Measurements from ENCODE around the gene RTCB. TPM values are rescaled to one million over a fixed set of nuclear protein-coding genes. Genes with fewer than 3 reads are reported as not detected.

The RTCB gene
- total RNA-seq, 1 experiment from 2014 or later, result 50.9 TPM

- no TSS peak for BruUV-seq (replicated peaks)
- H3K4me1 ChIP-seq (ENCODE audit: control insufficient read depth in 1 of 2, insufficient read depth in 2 of 2, low read length in 2 of 2), result peaks cover 12 to 21% of the 10 kb centered on the region in 2 experiments; a peak in 2 of 4 replicates
- intact Hi-C loops (cut with micrococcal nuclease), result no loop called here
- peaks cover 54% of the 10 kb centered on the region for H3K79me2 ChIP-seq (ENCODE audit: insufficient read depth, low read length)
- H3K9ac ChIP-seq (ENCODE audit: low read length), result no peak overlapping the region
- TF ChIP-seq FOSL1 (IDR thresholded peaks at IDR 0.05; ENCODE audit: low read depth) (no peak), CEBPB (IDR thresholded peaks at IDR 0.05; ENCODE audit: low read depth) (no peak), CTCF (IDR thresholded peaks at IDR 0.05 in 2 of 3, conservative IDR thresholded peaks at IDR 0.05 in 1 of 3; ENCODE audit: borderline replicate concordance in 1 of 3, insufficient read depth in 1 of 3, low read depth in 2 of 3, low read length in 2 of 3) (no peak), SRF (IDR thresholded peaks at IDR 0.05; ENCODE audit: low read depth) (no peak), REST (IDR thresholded peaks at IDR 0.05; ENCODE audit: low read depth) (no peak), ATF3 (IDR thresholded peaks at IDR 0.05) (no peak), RAD21 (IDR thresholded peaks at IDR 0.05; ENCODE audit: low read depth) (no peak)
- ChIA-PET POLR2A (no interaction called here), CTCF (no interaction called here), RAD21 (ENCODE audit: low non-redundant PET in 1 of 2, low total read pairs in 2 of 2, uncharacterized antibody in 2 of 2, unreplicated experiment in 2 of 2) (no interaction called here)
- H3K9me3 ChIP-seq (ENCODE audit: control insufficient read depth in 1 of 2, insufficient read depth in 1 of 2, low read depth in 1 of 2, low read length in 2 of 2), result no peaks in the 10 kb centered on the region
- H3K36me3 ChIP-seq (ENCODE audit: control insufficient read depth in 1 of 2, insufficient read depth in 2 of 2, low read length in 2 of 2), result peaks cover 25 to 29% of the 10 kb centered on the region in 2 experiments; a peak in 3 of 4 replicates
- peak overlapping the region; percentile 75; the same call in 1 of the 2 replicates for H3K4me2 ChIP-seq (ENCODE audit: low read length)
- DNase-seq (ENCODE audit: low read depth, low spot score) (no peak), ATAC-seq (no peak)
- H2AFZ ChIP-seq (ENCODE audit: low read depth, low read length, poor library complexity, severe bottlenecking), result no peak overlapping the region
- no peaks in the 10 kb centered on the region for H4K20me1 ChIP-seq (ENCODE audit: insufficient read depth)
- no peaks in the 10 kb centered on the region for H3K27me3 ChIP-seq (ENCODE audit: insufficient read depth, low read length)
- H3K9me2 ChIP-seq (ENCODE audit: insufficient read depth), result no peaks in the 10 kb centered on the region
- H3K4me3 ChIP-seq (replicated peaks in 1 of 2; ENCODE audit: low read depth in 1 of 2, low read length in 2 of 2), result no peak overlapping the region
- no peak overlapping the region for H3K27ac ChIP-seq (ENCODE audit: low read depth, low read length)
These were observed 2.1 kb downstream of the RTCB start for GRCh38 chr22:32409977-32410376.
